Measurements from ENCODE around the gene KDM3B.
A peak's percentile ranks its signal among the peaks of the same experiment; 100 is the strongest.

KDM3B gene

DNA sequence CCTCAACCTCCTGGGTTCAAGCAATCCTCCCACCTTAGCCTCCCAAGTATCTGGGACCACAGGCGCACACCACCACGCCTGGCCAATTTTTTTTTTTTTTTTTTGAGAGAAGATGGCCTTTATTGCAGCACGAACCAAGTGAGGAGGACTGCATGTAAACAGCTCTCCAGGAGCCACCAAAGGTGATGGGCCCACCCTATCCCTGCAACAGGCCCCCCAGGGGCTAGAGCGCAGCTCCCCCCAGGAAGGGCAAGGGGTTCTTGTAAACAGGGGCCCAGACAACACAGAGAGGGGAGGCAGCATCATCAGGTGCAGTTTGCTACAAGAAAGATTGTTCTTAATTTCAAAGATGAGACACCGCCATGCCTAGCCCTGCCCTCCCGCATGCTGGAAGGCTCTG is 100.2 kb downstream of the KDM3B start:
- no peak for DNase-seq (ENCODE audit: low spot score)

DNA sequence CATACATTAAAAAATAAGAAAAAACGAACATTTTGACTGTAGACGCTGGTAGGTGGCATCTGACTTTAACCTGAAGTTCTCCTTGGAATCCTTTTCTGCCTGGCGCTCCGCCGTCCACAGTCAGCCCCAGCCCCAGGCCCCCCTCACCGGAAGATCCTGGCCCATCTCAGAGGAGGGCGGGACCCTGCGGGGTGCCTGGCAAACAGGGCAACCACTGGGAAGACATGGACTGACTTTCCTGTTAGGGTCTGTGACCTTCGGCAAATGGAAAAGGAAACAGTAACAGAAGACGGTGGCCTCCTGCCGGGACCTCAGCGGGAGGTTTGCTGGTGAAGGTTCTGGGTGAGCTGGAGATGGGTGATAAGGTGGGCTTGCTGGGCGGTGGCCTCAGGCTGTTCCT is 101.1 kb downstream of the KDM3B start:
- DNase-seq (ENCODE audit: low spot score) = no peak

DNA sequence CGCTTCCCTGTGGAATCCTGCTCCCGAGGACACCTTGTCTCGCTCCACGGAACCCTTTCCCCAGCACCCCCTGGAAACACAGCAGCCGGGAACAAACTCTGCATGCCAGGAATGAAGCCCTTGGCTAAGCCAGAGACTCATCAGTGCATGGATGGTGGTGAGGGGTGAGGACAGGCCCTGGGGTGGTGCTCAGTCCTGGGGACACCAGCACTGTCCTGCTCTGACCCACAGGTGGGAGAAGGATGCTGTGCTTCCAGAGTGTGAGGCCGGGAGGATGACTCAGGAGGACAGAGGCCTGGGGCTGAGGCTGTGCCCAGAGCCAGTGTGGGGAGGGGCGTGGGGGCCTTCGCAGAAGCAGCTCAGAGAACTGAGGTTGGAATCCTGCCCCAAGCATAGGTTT is 101.6 kb downstream of the KDM3B start:
- no peak for DNase-seq (ENCODE audit: low spot score)

DNA sequence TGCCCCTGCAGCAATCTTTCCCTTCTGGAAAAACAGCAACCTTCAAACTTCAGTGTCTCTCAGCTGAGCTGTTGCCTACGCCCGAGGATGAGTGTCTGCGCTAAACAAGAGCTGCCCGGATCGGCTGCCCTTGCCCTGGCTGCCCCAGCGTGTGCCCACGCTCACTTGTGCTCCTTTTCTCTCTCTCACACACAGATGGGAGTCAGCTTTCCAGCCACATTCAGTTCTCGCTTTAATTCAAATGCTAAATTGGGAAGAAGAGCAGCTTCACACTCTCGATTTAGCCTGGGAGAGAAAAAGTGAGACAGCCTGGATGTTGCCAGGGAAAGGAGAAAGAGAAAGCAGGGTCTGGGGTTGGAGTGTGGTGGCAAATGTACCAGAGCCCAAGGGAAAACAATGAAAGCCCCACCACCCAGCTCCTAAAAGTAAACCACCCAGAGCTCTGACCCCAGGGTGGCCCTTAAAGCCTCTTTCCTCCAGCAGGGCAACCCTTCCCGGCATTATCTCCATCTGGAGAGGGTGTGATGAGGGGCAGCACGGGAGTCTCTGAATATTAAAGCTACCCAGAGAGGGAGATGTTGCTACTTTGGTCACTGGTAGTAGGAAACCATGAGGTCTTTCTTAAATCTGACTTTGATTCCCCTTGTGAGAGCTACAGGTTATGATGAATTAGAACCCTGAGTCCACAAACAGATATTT is 102.9 kb downstream of the KDM3B start:
- peak; percentile 58 for DNase-seq (ENCODE audit: low spot score)

DNA sequence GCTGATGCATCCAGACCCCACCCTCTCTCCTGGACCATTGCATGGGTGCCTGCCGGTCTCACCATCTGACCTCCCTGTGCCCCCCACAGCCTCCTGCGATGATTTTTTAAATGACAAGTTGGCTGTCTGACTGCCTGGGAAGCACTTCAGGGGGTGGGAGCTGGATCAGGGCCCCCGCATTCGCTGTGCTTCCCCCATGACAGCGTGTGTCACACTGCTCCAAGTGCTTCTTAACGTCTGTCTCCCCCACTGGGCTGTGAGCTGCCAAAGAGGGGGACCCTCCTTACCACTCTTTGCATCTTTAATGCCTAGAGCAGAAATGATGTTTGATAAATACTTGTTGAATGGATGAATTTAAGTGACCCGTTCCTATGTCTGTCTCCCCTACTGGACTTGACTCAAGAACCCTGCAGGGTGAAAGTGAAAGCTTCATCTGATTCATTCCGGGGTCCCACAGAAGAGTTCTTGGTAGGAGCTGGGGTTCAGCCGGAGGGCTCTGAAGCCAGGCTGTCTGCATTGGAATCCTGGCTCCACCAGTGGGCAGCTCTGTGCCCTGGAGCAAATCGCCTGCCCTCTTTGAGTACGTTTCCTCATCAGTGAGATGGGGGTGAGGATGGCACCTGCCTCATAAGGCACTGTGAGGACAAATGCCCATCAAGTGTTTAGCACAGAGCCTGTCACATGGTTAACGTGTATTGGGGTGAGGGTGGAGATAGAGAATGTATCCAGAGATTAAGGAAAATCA is 105.2 kb downstream of the KDM3B start:
- DNase-seq (ENCODE audit: low spot score) = no peak

DNA sequence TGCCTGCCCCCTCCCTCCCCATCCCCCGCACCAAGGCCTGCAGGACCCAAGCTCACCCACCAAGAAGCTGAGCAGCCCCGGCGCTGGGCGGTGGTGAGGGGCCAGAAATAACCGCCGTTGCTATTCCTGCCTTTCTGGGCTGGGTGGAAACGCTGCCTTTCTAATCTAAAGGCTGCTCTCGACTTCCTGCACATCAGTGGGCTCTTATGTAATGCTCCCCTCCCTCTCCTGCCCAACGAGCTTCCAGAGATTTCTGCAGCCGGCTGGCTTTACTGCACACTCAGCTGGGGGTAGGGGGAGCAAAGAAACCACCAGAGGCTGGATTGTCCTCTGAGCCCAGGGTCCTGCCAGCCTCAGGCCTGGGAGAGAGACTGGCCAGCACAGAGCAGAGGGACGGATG is 105.9 kb downstream of the KDM3B start:
- peak; percentile 55 for DNase-seq (ENCODE audit: low spot score)

DNA sequence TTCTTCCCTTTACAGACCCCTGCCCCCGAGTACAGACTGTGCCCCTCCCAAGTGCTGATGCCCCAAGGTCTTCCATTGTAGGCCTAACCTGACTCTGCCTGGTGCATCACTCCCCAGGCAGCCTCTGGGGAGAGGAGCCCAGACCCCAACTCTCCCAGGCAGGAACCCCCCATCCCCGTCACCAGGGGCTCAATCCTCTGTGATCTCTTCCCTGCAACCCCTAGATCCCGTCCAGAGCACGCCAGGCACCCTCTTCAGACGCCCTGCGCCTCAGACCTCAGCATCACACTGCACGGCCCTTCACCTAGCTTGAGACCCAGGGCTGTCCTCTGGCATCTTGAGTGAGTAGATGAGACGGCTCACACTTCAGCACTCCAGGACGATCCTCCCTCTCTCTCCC is 106.4 kb downstream of the KDM3B start:
- DNase-seq (ENCODE audit: low spot score) = no peak

DNA sequence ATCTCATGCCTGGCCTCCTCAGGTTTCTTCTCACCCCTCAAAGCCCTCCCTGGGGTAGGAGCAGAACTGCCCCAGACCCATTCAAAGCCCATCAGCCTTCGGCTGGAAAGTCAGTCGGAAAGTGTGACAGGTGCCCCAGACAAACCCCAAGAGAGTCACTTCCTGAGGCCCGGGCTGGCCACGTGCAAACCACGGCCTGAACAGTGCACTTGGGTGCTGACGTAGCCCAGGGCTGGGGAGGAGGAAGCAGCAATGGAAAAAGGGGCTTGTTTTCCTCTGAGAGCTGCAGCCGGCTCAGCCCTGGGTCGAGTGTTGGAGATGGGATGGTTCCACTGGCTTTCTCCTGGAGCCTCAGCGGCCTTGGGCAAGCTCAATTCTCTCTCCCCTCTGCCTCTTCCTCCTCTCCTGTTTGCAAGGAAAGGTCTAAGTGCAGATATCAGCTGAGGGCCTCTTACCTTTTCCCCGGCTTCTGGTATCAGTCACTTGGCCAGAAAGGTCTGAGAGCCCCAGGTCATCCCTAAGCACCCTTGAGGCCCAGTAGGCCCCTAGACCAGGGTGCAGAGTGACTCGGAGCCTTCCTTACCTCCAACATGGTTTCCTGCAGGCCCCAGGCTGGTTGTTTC is 106.9 kb downstream of the KDM3B start:
- DNase-seq (ENCODE audit: low spot score) = peak; percentile 76

DNA sequence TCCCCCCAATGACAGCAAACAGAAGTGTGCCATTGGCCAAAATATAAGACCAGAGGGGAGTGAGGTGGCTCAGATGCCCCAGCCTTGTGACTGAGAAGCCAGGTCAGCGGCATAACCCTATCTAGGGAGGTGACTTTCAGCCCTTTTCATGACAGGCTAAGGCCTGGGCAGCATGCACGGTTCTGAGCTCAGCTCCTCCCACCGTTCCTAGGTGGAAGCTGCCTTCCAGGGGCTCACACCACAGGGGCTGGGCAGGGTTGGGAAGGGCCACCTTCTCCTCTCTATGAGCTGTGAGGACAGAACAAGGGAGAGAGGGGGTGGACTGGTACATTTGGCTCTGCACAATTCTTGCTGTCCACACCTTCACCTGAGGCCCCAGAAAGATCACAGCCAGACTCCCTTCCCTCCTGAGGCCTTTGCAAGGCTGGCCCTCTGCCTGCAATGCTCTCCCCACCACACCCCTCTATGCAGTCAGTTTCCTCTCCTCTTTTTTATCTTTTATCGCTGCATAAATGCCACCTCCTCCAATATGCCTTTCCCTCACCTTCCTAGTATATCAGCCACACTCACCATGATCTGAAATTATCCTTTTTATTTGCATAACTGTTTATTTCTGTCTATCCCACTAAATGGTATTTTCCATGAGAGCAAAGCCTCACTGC is 107.7 kb downstream of the KDM3B start:
- DNase-seq (ENCODE audit: low spot score) = no peak

DNA sequence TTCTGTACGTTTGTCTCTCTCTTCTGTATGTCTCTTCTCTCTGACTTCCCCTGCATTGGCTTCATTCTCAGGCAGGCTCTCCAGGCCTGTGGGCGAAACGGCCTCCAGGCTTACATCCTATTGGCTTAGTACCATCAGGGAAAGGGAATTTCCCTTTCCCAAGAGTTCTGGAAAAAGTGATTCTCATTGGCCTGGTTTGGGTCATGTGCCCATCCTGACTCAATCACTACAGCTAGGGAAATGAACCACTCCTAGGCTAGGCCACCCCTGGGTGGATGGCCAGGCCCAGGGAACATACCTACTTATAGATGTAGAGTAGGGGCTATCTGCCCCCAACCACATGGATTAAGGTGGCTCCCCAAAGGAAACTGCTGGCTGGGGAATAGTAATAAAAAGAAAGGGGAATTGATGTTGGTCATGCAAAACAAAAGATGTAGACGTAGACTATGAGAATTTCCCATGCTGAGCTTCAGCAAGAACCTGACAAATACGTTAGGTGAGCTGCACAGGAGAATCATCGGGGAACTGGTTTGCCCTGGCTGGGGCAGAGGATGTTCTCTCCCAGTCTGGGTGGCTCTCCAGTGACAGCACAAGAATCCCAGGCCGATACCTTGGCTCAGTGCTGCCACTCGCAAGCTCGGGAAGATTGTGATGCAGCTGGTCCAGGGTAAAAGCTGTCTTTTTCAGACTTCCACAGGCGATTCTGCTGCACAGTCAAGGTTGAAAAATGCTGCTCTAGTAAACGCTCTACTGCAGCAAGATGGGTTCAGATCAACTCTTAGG is 109.0 kb downstream of the KDM3B start:
- no peak for DNase-seq (ENCODE audit: low spot score)

DNA sequence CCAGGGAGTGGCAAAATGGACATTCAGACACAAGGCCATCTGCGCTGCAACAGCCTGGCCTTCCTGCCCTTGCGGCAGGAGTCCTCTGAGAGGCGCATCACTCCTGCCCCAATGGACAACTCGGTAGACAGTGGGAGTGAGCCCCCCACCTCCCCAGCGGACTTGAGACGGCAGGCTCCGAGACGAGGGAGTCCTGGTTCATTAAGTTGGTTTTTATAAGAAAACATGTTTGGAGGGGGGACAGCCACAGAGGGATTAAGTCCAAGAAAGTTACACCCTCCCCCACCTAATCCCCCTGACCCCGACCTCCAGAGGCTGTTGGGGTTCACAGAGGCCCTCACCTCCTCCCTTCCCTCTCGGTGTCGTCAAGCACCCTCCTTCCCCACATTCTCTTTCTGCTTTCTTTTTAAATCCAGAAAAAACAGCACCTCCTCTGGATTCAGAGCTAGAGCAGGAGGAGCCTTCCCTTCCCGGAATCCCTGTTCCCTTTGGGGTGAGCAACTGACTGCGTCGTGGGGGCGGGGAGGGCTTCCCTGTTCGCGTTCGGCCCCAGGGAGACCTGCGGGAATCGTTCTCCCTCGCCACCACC is 111.0 kb downstream of the KDM3B start:
- no peak for DNase-seq (ENCODE audit: low spot score)

DNA sequence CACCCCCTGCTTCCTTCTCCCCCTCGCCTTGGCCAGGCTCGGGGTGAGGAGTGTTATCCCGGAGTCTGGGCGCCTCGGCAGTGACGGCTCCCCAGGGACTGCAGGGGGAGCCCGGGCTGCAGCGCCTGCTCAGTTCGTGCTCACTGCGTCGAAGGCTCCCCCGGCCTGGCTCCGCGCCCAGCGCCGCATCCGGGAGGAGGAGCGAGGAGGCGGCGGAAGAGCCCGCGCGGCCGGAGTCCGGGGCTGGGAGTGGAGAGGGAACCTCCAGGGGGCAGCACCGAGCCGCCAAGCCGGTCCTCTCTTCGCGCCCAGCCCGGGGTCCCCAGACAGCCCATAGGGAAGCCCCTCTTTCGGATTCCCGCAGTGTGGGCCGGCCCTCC is 111.5 kb downstream of the KDM3B start:
- DNase-seq (ENCODE audit: low spot score) = peak; percentile 94

DNA sequence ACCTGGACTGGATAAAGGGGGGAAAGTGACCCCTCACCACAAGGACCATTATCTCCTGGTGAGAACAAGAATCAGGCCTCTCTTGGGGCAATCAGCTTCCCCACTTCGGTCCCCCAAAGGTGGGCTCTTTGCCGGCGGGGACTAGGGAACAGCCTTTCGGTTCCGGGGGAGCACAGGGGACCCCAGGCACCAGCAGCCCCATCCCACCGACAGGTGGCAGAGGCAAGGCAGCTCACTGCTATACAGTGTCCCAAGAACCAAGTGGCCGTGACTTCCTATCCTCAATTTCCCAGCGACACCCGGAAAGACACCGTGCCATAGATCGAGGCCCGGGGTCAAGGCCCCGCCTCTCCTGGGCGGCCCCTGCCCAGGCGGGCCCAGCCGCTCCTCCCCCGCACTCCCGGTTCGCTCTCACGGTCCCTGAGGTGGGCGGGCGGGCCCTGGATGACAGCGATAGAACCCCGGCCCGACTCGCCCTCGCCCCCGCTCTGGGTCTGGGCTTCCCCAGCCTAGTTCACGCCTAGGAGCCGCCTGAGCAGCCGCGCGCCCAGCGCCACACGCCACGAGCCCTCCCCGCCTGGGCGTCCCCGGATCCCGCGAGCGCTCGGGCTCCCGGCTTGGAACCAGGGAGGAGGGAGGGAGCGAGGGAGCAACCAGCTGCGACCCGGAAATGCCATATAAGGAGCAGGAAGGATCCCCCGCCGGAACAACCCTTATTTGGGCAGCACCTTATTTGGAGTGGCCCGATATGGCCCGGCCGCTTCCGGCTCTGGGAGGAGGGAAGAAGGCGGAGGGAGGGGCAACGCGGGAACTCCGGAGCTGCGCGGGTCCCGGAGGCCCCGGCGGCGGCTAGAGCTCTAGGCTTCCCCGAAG is 112.1 kb downstream of the KDM3B start:
- peak; percentile 99 for DNase-seq (ENCODE audit: low spot score)

DNA sequence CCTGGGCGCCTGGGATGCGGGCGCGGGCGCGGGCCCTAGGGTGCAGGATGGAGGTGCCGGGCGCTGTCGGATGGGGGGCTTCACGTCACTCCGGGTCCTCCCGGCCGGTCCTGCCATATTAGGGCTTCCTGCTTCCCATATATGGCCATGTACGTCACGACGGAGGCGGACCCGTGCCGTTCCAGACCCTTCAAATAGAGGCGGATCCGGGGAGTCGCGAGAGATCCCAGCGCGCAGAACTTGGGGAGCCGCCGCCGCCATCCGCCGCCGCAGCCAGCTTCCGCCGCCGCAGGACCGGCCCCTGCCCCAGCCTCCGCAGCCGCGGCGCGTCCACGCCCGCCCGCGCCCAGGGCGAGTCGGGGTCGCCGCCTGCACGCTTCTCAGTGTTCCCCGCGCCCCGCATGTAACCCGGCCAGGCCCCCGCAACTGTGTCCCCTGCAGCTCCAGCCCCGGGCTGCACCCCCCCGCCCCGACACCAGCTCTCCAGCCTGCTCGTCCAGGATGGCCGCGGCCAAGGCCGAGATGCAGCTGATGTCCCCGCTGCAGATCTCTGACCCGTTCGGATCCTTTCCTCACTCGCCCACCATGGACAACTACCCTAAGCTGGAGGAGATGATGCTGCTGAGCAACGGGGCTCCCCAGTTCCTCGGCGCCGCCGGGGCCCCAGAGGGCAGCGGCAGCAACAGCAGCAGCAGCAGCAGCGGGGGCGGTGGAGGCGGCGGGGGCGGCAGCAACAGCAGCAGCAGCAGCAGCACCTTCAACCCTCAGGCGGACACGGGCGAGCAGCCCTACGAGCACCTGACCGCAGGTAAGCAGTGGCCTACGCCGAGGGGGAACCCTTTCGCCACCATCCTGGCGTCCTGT is 113.0 kb downstream of the KDM3B start, which contains the start of gene EGR1:
EGR1 (plus strand) TSS at position 219 of the 864 bp plus-strand sequence; CDS start at position 502, 283 bp downstream.
- peak; percentile 99 for DNase-seq (ENCODE audit: low spot score)

DNA sequence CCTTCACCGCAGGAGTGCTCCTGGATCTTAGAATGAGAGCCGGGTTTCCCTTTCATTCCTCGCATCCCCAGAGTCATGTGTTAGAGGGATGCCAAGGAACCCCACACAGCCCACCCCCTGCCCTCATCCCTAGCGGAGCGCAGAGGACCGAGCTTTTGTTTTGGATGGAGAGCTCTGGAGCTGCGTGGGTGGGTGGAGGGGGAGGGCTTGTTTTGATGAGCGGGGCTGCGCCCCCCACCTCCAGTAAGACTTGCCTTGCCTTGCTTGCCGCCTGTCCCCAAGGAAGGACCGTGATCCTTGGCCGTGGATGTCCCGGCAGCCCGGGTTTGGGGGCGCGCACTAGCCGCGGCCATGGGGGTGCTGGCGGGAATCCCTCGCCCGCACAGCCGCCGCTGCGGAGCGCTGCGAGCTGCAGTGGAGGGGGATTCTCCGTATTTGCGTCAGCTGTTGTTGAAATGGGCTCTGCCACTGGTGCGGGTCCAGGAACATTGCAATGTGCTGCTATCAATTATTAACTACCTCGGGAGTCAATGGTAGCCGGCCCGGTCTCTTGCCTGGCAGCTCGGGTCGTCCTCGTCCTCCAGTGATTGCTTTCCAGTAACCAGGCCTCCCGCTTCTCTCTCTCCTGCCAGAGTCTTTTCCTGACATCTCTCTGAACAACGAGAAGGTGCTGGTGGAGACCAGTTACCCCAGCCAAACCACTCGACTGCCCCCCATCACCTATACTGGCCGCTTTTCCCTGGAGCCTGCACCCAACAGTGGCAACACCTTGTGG is 113.8 kb downstream of the KDM3B start:
- no peak for DNase-seq (ENCODE audit: low spot score)

DNA sequence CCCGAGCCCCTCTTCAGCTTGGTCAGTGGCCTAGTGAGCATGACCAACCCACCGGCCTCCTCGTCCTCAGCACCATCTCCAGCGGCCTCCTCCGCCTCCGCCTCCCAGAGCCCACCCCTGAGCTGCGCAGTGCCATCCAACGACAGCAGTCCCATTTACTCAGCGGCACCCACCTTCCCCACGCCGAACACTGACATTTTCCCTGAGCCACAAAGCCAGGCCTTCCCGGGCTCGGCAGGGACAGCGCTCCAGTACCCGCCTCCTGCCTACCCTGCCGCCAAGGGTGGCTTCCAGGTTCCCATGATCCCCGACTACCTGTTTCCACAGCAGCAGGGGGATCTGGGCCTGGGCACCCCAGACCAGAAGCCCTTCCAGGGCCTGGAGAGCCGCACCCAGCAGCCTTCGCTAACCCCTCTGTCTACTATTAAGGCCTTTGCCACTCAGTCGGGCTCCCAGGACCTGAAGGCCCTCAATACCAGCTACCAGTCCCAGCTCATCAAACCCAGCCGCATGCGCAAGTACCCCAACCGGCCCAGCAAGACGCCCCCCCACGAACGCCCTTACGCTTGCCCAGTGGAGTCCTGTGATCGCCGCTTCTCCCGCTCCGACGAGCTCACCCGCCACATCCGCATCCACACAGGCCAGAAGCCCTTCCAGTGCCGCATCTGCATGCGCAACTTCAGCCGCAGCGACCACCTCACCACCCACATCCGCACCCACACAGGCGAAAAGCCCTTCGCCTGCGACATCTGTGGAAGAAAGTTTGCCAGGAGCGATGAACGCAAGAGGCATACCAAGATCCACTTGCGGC is 114.6 kb downstream of the KDM3B start:
- DNase-seq (ENCODE audit: low spot score) = no peak

DNA sequence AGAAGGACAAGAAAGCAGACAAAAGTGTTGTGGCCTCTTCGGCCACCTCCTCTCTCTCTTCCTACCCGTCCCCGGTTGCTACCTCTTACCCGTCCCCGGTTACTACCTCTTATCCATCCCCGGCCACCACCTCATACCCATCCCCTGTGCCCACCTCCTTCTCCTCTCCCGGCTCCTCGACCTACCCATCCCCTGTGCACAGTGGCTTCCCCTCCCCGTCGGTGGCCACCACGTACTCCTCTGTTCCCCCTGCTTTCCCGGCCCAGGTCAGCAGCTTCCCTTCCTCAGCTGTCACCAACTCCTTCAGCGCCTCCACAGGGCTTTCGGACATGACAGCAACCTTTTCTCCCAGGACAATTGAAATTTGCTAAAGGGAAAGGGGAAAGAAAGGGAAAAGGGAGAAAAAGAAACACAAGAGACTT is 115.2 kb downstream of the KDM3B start:
- no peak for DNase-seq (ENCODE audit: low spot score)
